HG03558 (cell line): Measurements from ENCODE around the gene TLCD3A.

Experiments used
- ATAC-seq: cut with Tn5 transposase; IDR thresholded peaks from one replicate; pipeline ENCODE4 v1.9.1; 2021; ENCODE audit warnings: moderate number of reproducible peaks; ENCODE audit not compliant: unreplicated experiment; ENCODE audit errors: extremely low read depth

The TLCD3A gene

GRCh38 chr17:705011-705410, 27.4 kb upstream of the TLCD3A start:
- ATAC-seq = no peak

DNA sequence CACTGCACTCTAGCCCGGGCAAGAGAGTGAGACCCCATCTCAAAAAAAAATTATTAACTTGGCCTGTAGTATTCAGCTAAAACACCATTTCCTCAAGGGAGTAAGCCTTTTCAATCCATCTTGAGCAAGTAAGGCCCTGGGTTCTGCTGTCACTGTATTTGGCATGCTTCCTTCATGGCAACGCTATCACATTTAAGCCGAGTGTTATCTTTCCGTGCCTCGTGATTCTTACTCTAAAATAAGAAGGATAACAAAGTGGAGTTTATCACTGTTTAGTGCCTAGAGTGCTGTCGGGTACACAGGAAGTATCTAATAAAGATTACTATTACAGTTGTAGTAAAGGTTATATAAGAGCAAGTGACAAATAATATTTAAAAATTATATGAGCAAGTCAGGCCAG, 26.5 kb upstream of the TLCD3A start:
- no peak for ATAC-seq

DNA sequence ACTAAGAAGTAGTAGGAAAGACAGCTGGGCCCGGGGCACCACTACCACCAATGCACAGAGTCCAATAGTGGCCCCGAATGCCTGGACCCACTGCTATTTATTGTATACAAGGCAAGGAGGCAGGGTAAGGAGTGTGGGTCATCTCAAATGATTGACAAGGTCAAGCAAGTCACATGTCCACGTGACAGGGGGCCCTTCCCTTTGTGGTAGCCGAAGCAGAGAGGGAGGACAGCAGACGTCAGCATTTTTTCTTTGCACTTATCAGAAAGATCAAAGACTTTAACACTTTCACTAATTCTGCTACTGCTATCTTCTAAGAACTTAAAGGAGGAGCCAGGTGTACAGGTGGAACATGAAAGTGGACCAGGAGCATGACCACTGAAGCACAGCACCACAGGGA, 24.3 kb upstream of the TLCD3A start:
- no peak for ATAC-seq

- ATAC-seq = no peak
These were observed 14.3 kb upstream of the TLCD3A start for GRCh38 chr17:718075-718474.

DNA sequence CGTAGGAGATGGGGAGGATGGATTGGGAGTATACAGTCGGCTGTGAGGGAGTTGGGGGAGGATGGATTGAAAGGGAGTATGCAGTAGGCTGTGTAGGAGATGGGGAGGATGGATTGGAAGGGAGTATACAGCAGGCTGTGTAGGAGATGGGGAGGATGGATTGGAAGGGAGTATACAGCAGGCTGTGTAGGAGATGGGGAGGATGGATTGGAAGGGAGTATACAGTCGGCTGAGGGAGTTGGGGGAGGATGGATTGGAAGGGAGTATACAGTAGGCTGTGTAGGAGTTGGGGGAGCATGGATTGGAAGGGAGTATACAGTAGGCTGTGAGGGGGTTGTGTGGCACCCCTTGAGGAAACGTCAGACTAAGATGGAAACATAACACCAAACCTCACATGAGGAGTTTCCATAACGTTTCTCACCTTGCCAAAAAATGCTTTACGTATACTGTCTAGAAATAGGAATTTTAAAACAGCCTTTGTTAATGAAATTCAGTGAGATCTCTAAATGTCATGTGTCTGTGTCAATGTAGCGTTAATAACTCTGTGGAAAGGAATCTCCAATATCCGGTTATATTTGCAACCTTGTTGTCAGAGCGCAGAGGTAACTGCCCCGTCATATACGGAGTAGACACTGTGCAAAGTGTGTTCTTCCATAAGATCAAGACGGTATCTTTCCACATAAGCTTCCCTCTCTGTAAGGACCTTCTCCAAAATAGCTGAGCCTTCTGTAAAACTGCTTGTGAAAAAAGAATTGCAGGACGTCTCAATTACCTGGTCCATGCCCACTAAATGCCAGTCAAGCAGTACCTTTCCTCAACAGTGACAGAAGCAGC, 11.5 kb upstream of the TLCD3A start:
- ATAC-seq = no peak

GRCh38 chr17:721540-721937, 10.9 kb upstream of the TLCD3A start:
- no peak for ATAC-seq

DNA sequence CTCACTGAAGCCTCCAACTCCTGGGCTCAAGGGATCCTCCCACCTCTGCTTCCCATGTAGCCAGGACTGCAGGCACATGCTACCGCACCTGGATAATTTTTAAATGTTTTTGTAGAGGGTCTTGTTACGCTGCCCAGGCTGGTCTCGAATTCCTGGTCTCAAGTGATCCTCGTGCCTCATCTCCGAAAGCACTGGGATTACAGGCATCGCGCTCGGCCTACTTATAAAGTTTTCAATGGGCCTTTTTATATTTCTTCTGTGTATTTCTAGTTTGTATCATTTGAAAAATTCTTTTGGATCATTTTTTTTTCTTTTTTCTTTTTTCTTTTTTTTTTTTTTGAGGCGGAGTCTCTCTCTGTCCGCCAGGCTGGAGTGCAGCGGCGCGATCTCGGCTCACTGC, 7.3 kb upstream of the TLCD3A start:
- no peak for ATAC-seq

GRCh38 chr17:725746-726145, 6.7 kb upstream of the TLCD3A start:
- ATAC-seq = no peak

DNA sequence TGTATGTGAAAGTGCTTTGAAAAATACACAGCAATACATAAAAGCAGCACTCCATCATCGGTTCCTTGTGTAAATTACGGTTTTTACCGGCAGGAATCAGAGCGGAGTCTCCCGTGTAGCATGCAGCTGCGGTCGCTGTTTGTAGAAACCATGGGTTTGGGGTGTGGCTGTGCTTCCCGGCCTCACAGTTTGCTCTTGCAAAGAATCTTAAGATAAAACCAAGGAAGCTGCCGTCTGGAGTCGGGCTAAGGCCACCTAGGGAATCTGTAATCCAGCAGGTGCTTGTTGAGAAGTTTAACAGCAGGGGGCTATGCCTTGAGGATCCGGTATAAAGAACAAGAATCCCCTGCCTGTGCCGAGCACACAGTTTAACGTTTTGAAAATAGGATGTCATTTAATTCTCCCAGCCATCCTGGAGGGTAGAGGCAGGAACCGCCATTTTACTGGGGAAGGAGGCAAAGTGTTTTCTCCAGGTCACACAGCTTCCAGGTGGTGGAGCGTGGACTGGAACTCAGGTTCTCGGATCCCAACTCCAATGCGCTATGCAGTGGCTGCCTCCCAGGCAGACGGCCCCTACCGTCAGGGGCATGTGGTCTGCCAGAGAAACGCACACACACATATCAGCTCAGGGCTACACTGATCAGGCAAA, 6.0 kb upstream of the TLCD3A start:
- no peak for ATAC-seq

- ATAC-seq = no peak
These were observed 3.5 kb upstream of the TLCD3A start for GRCh38 chr17:728911-729310.

DNA sequence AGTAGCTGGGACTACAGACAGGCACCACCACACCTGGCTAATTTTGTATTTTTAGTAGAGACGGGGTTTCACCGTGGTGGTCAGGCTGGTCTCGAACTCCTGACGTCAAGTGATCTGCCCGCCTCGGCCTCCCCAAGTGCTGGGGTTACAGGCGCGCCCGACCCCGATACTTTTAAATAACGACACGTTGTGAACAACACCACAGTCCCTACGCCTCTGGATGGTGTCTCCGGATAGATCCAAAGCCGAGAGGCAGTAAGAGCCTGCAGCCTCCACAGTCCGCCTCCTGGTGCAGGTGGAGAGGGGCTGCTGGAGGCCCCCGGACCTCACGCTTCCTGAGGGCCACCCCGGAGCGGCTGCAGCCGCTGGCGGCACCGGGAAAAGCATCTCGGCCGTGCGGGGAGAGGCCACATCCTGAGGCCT, 741 bp upstream of the TLCD3A start:
- no peak for ATAC-seq

GRCh38 chr17:732902-733720, 715 bp downstream of the TLCD3A start:
- ATAC-seq = no peak

DNA sequence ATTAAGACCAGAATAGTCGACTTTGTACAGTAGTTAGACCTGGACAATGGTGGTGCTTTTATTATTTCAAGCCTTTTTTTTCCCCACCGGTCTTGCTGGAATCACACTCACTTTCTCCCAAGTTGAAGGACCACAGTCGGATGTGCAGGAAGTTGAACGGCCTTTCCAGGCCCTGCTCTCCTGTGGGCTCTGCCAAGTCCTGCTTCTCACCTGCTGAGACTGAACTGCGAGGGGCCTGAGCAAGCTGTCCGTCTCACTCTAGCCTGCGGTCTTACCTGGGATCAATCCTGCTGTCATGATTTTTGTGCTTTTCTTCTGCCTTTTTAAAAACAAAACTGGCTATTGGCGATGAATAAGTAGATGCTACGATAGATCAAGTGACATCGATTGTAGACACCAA, 1.3 kb downstream of the TLCD3A start:
- no peak for ATAC-seq

- no peak for ATAC-seq
These were observed 5.2 kb downstream of the TLCD3A start for GRCh38 chr17:737561-738113.

DNA sequence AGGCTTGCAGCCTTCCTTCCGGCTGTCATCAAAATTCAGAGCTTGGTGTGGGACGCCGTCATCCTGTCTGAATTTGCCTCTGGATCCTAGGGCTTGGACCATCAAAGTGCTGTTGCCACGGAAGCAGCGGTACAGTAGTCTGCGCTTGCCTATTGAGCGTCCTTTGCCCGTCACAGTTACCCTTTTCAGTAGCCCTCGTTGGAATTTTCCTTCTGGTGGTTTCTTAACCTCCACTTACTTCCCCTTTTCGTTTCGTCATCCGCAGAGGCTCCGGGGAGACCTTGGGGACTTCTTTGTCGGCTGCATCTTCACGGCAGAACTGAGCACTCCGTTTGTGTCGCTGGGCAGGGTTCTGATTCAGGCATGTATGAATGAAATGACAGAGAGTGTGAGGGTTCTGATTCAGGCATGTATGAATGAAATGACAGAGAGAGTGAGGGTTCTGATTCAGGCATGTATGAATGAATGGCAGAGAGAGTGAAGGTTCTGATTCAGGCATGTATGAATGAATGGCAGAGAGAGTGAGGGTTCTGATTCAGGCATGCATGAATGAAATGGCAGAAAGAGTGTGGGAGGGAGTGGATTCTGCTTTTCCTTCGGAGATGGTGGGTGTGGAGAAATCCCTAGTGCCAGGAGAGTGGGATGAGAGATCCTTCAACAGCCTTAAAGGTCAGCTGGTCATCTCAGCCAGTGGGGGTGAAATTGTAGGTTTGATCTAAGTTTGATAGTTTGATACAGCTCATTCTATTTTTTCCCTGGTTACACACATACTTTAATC, 8.0 kb downstream of the TLCD3A start:
- ATAC-seq = no peak

- no peak for ATAC-seq
These were observed 9.9 kb downstream of the TLCD3A start for GRCh38 chr17:742147-742793.

GRCh38 chr17:743139-743538, 10.7 kb downstream of the TLCD3A start:
- no peak for ATAC-seq

- ATAC-seq = no peak
These were observed 12.5 kb downstream of the TLCD3A start for GRCh38 chr17:744937-745336.

- ATAC-seq = no peak
These were observed 13.0 kb downstream of the TLCD3A start for GRCh38 chr17:745406-745805.

DNA sequence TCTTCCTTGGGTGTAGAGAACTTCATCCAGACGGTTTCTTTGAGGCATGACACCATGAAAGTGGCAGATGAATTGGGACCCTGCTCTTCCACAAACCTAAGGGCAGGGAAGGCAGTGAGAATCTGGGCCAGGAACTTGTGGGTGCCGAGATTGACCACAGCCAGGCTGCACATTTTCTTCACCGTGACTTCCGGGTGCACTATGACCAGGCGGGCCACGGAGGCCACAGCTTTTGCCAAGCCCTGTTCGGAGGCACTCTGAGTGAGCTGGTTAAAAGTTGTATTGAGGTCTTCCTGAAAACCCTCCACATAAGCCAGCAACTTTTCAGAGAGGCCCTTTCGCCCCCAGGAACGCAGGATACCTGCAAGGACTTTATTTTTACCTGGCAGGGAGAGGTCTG, 13.8 kb downstream of the TLCD3A start:
- no peak for ATAC-seq
